ENCODE data around the gene CHL1. TPM values are rescaled to one million over a fixed set of nuclear protein-coding genes. Genes with fewer than 3 reads are reported as not detected.

The CHL1 gene
- total RNA-seq, 2 donors from 2014 or later, result not detected

DNA sequence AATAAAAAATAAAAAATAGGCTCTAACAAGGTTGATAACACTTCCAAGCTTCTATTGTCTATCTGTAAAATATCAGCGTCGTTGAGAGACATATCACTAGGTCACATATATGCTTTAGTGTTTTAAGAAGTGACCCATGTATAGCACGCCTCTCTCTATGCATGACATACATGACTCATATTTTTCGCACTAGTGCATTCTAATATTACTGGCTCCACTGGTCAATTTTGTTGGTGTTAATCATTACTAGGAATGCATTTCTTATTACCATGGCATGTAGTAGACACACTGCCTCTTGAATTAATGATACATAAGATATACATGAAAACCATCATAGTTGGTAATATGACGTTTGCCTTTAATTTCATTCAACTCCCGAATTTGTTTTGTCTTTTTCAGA is 203.1 kb downstream of the CHL1 start:
- DNase-seq (ENCODE audit: low spot score) (no peak), ATAC-seq (no peak)
- Mint-ChIP-seq H3K36me3 (no peaks in the 10 kb centered on the region), H3K4me3 (no peak overlapping the region), H3K4me1 (ENCODE audit: low read depth in 2 of 2) (no peaks in the 10 kb centered on the region), H3K27ac (no peak overlapping the region), H3K27me3 (no peaks in the 10 kb centered on the region), H3K9me3 (peaks cover 7% of the 10 kb centered on the region)

DNA sequence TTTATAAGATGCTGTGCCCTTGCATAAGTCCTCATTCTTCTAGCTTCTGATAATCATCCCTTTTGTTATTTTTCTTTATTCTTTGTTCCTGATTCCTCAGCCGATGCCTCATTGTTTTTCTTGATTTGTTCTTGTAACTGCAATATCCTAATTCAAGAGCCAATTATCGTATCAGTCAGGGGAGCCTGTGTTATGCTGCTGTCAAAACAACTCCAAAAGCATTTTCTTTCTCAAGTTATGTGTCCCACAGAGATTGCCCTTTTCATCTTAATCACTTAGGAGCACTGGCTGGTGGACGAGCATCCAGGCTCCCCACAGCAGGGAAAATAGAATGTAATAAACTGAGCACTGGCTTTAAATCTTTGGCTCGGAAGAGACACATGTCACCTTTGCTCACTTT is 207.3 kb downstream of the CHL1 start:
- ATAC-seq (no peak), DNase-seq (ENCODE audit: low spot score) (no peak)
- no peak overlapping the region for H3K27ac Mint-ChIP-seq
- H3K36me3 Mint-ChIP-seq, result no peaks in the 10 kb centered on the region
- H3K4me3 Mint-ChIP-seq, result no peak overlapping the region
- no peaks in the 10 kb centered on the region for H3K27me3 Mint-ChIP-seq
- no peaks in the 10 kb centered on the region for H3K4me1 Mint-ChIP-seq (ENCODE audit: low read depth in 2 of 2)
- H3K9me3 Mint-ChIP-seq, result peaks cover 3% of the 10 kb centered on the region

DNA sequence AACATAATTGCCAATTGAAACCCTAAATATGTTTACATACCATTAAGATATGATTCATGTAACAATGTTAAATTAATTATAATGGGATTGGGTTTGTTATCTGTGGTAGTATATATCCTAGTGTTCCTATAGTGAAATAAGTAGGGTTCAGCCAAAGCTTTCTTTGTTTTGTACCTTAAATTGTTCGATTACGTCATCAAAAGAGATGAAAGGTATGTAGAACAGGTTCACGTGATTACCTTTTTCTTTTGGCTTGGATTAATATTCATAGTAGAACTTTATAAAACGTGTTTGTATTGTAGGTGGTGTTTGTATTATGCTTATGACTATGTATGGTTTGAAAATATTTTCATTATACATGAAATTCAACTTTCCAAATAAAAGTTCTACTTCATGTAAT is 212.4 kb downstream of the CHL1 start:
- Mint-ChIP-seq H3K4me3 (no peak overlapping the region), H3K27ac (no peak overlapping the region), H3K4me1 (ENCODE audit: low read depth in 2 of 2) (no peaks in the 10 kb centered on the region), H3K9me3 (no peaks in the 10 kb centered on the region), H3K36me3 (no peaks in the 10 kb centered on the region), H3K27me3 (no peaks in the 10 kb centered on the region)
- ATAC-seq (no peak), DNase-seq (ENCODE audit: low spot score) (no peak)

DNA sequence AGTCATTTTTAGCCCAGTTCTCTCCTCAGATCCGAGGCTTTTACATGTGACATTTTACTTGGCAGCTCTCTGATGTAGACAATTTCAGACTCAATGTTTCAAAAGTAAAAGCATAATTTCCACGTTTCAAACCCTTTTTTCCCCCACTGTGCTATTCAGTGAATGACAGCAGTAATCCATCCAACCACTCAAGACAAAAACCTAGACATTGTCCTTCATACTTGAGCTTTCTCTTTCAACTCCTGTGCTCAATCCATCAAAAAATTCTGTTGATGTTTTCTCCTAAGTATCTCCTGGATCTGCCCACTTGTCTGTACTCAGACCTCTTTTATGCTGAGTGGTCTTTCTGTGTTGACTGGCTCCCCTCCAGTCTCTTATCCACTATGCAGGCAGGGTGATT is 214.7 kb downstream of the CHL1 start:
- Mint-ChIP-seq H3K4me1 (ENCODE audit: low read depth in 2 of 2) (no peaks in the 10 kb centered on the region), H3K4me3 (no peak overlapping the region), H3K36me3 (no peaks in the 10 kb centered on the region), H3K9me3 (no peaks in the 10 kb centered on the region), H3K27me3 (no peaks in the 10 kb centered on the region), H3K27ac (no peak overlapping the region)
- ATAC-seq (no peak), DNase-seq (ENCODE audit: low spot score) (no peak)

DNA sequence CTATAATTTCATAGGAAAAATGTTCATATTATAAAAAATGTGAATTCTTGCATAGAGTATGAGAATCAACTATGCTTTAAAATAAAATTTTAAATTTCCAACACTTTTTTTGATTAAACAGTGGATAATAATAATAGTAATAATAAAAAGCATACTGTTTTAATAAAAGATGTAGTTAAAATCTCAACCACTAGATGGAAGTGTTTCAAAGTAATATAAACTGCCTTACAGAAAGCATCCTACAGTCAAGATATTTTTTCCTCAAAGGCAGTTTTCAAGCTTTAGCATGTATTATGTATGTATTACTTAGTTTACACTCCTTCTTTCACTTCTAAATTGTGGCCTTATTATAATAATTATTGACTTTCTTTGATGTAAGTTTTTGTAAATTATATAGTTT is 217.5 kb downstream of the CHL1 start:
- no peak overlapping the region for H3K4me3 Mint-ChIP-seq
- H3K27ac Mint-ChIP-seq, result no peak overlapping the region
- H3K36me3 Mint-ChIP-seq, result no peaks in the 10 kb centered on the region
- ATAC-seq (no peak), DNase-seq (ENCODE audit: low spot score) (no peak)
- H3K9me3 Mint-ChIP-seq, result no peaks in the 10 kb centered on the region
- no peaks in the 10 kb centered on the region for H3K27me3 Mint-ChIP-seq
- H3K4me1 Mint-ChIP-seq (ENCODE audit: low read depth in 2 of 2), result no peaks in the 10 kb centered on the region

DNA sequence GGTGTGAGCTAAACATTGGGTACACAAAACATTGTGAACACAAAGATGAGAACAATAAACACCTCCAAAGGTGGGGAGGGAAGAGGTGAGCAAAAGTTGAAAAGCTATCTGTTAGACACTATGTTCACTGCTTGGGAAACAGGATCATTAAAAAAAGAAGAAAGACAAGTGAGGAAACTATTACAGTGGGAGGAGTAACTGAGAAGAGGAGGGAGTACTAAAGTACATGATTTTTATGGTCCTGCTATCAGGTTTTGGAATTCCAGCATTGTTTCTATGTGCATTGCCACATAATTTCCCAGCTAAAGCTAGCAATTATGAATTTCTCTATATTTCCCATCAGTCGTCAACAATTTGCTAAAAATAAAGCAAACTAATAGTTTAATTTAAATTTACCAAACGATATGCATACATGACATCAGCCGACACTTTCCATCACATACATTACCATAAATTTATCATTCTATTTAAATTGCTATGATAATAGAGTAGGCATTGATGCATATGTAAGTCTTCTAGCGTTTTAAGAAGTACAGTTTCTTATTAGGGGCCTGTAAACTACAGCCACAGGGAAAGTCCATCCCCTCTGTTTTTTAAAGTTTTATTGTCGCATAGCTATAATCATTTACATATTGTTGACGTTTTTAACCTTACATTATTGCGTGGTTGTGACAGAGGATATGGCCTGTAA is 221.8 kb downstream of the CHL1 start:
- no peaks in the 10 kb centered on the region for H3K36me3 Mint-ChIP-seq
- H3K9me3 Mint-ChIP-seq, result peaks cover 2% of the 10 kb centered on the region
- ATAC-seq (no peak), DNase-seq (ENCODE audit: low spot score) (no peak)
- H3K27me3 Mint-ChIP-seq, result no peaks in the 10 kb centered on the region
- H3K4me1 Mint-ChIP-seq (ENCODE audit: low read depth in 2 of 2), result no peaks in the 10 kb centered on the region
- H3K4me3 Mint-ChIP-seq, result no peak overlapping the region
- no peak overlapping the region for H3K27ac Mint-ChIP-seq

DNA sequence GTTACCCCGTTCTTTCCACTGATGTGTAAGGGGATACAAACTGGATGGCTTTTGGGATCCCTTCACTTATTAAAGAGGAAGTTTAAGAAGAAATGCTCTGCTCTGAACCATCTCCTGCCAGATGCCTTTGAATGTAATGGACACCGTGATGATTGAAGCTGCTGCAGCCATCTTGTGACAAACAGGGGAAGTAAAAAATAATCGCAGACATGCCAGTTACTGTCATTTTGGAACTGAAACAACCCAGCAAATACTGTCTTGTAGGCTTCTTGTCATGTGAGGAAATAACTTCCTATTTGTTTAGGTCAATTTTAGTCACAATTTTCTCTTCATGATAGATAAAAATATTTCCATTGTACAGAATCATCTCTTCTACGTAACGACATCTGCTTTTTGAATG is 224.0 kb downstream of the CHL1 start:
- Mint-ChIP-seq H3K4me1 (ENCODE audit: low read depth in 2 of 2) (no peaks in the 10 kb centered on the region), H3K4me3 (no peak overlapping the region), H3K27me3 (no peaks in the 10 kb centered on the region), H3K9me3 (peaks cover 5% of the 10 kb centered on the region), H3K27ac (no peak overlapping the region), H3K36me3 (no peaks in the 10 kb centered on the region)
- ATAC-seq, result no peak
- DNase-seq (ENCODE audit: low spot score), result no peak

DNA sequence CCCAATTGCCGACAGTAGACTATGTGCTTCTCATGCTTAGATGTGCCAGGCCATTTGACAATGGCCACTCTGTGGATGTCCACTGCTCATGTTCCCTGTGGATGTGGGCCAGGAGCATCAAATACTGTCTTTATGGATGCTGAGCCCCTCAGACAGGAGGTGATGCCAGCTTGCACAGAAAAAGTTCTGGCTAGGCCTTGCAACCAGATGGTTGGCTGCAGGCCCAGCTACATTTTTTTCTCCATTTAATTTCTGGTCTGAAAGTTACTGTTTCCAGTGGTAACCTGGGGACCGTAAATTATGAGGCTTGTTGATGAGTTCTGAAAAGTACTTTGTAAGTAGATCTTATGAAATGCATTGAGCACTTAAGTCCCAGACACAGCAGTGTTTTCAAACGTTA is 228.5 kb downstream of the CHL1 start:
- peaks cover 5% of the 10 kb centered on the region for H3K9me3 Mint-ChIP-seq
- H3K27ac Mint-ChIP-seq, result no peak overlapping the region
- DNase-seq (ENCODE audit: low spot score), result no peak
- H3K4me3 Mint-ChIP-seq, result no peak overlapping the region
- no peaks in the 10 kb centered on the region for H3K27me3 Mint-ChIP-seq
- no peaks in the 10 kb centered on the region for H3K36me3 Mint-ChIP-seq
- no peaks in the 10 kb centered on the region for H3K4me1 Mint-ChIP-seq (ENCODE audit: low read depth in 2 of 2)
- no peak for ATAC-seq

DNA sequence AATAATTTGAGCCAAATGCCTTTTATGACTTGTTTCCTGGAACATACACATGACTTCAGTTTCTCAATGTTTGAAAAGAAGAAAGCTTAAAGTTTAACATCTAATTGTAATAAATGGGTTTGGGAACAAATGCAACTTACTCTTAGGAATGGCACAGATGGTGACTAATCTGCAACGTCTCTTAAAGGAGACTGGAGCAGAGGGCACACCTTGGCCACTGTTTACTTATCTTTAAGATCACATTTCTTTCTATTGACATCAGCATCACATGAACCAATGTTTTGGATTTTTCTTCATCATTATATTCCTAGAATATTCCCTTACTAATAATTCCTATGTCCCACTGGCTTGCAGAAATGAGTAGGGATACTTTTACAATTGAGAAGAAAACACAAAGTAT is 229.5 kb downstream of the CHL1 start:
- H3K9me3 Mint-ChIP-seq, result peaks cover 5% of the 10 kb centered on the region
- no peak for ATAC-seq

DNA sequence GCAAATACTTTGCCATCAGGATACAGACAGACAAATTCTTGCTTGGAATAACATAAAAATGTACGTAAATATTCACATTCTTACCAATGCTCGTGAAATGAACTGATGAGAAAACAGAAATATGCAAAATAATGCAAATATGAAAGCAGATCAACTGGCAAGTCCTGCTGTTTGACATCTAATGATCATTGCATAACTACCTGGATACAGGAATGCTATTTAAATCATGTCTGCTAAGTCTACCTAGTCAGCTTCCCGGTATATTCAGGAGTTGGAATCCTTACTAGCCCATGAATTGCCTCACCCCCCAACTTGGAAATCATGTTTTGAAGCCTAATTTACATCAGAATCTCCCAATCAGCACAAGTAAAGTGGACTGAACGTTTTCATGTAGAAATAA is 230.6 kb downstream of the CHL1 start:
- Mint-ChIP-seq H3K9me3 (peaks cover 8% of the 10 kb centered on the region), H3K36me3 (no peaks in the 10 kb centered on the region), H3K4me1 (ENCODE audit: low read depth in 2 of 2) (no peaks in the 10 kb centered on the region), H3K4me3 (no peak overlapping the region), H3K27ac (no peak overlapping the region), H3K27me3 (no peaks in the 10 kb centered on the region)
- no peak for DNase-seq (ENCODE audit: low spot score)
- ATAC-seq, result no peak

More for the DNA sequence above, 229.5 kb downstream of the CHL1 start:
- Mint-ChIP-seq H3K27ac (no peak overlapping the region), H3K27me3 (no peaks in the 10 kb centered on the region), H3K4me3 (no peak overlapping the region), H3K4me1 (ENCODE audit: low read depth in 2 of 2) (no peaks in the 10 kb centered on the region), H3K36me3 (no peaks in the 10 kb centered on the region)
- DNase-seq (ENCODE audit: low spot score), result no peak

DNA sequence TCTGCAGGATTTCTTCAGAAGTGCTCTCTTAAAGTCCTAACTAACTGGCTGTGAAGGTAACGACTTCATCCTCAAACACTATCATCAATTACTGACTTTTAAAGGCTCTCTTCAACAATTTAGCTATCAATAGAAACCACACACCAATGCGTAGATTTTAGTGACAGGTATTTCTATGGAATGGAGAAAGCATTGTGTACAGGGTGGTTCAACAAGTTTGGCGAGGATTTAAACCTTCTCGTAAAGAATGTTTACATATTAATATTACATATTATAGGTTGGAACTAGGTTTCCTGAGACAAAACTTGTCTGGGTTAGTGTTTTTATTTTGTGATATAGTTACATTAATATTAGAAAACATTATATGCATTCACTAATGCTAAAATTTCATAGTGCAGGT is 233.6 kb downstream of the CHL1 start:
- no peak for ATAC-seq
- Mint-ChIP-seq H3K4me3 (no peak overlapping the region), H3K36me3 (no peaks in the 10 kb centered on the region), H3K9me3 (peaks cover 9% of the 10 kb centered on the region), H3K4me1 (ENCODE audit: low read depth in 2 of 2) (no peaks in the 10 kb centered on the region), H3K27ac (no peak overlapping the region), H3K27me3 (no peaks in the 10 kb centered on the region)
- no peak for DNase-seq (ENCODE audit: low spot score)

DNA sequence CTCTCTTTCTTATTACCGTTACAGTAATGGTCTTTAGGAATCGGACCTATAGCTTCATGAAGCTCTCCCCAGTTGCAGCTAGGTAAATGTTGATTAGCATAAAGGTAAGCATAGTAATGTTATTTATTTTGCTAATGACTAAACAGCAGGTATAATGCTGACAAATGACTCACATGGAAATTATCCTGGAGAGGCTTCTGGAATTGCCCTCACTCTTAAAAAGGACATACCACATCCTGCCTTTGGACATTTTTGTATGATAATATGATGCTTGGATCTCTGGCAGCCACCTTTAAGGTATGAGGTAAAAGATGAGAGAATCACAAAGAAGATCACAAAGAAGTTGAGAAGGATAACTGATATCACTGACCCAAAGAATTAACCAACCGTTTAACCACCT is 238.6 kb downstream of the CHL1 start:
- H3K4me1 Mint-ChIP-seq (ENCODE audit: low read depth in 2 of 2), result no peaks in the 10 kb centered on the region

DNA sequence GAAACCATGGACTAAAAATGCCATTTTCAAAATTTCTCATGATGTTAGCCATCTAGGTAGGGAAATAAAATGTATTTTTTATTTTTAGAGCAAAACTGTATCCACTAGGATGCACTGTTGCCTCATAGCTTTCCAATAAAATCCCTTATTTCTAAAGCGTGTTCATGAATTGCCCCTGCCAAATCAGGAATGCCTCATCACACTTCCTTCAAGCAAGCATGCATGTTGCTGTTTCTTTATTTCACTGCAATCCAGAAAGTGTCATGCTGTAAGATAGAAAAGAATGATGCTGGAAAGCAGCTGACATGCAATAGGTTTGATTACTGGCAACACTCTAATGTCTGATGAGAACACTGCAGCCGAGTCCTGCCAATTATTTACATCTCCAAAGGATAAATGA is 239.5 kb downstream of the CHL1 start:
- peaks cover 27% of the 10 kb centered on the region for H3K9me3 Mint-ChIP-seq
- no peaks in the 10 kb centered on the region for H3K27me3 Mint-ChIP-seq
- no peaks in the 10 kb centered on the region for H3K36me3 Mint-ChIP-seq
- H3K27ac Mint-ChIP-seq, result no peak overlapping the region
- ATAC-seq (no peak), DNase-seq (ENCODE audit: low spot score) (no peak)
- H3K4me3 Mint-ChIP-seq, result no peak overlapping the region
- H3K4me1 Mint-ChIP-seq (ENCODE audit: low read depth in 2 of 2), result no peaks in the 10 kb centered on the region

More for the DNA sequence above, 238.6 kb downstream of the CHL1 start:
- no peaks in the 10 kb centered on the region for H3K27me3 Mint-ChIP-seq
- no peaks in the 10 kb centered on the region for H3K36me3 Mint-ChIP-seq
- no peak overlapping the region for H3K4me3 Mint-ChIP-seq
- no peak overlapping the region for H3K27ac Mint-ChIP-seq
- ATAC-seq, result no peak
- H3K9me3 Mint-ChIP-seq, result peaks cover 21% of the 10 kb centered on the region
- no peak for DNase-seq (ENCODE audit: low spot score)

DNA sequence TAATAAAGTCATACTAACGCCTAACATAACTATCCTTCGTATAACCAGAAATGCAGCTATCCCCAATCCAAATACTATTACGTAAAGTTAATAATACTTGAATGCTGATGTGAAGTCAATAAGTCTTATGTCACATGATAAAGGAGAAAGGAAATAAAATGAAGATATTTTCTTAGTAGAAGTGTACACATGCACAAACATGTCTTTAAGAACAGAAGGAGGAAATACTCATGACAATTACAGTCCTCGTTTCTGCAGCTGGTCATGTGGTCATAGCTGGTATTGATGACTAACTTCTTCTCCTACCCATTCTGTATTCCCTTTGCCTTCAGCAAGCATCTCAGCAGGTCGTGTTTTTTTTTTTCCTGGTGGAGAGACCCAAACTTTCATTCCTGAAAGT is 244.3 kb downstream of the CHL1 start:
- Mint-ChIP-seq H3K27ac (no peak overlapping the region), H3K27me3 (no peaks in the 10 kb centered on the region), H3K9me3 (peaks cover 30% of the 10 kb centered on the region), H3K4me3 (no peak overlapping the region), H3K4me1 (ENCODE audit: low read depth in 2 of 2) (no peaks in the 10 kb centered on the region), H3K36me3 (no peaks in the 10 kb centered on the region)
- ATAC-seq (no peak), DNase-seq (ENCODE audit: low spot score) (no peak)

DNA sequence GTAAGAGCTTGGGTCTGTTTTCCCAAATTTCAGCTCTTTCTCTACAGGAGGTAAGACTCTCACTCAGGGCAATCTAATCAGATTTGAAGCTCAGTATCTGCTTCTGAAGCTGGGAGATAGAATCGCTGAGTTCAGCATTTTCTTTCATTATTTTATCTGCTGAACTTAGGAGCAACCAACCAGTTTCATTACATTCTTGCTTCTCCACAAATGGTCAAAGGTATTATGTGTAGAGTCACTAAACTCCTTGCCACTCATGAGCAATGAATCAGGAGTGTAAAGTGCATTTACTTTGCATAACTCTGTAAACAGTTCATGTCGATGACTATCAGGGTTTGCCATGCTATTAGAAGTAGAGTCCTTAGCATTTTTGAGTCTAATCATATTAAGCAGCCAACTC is 249.4 kb downstream of the CHL1 start:
- no peak overlapping the region for H3K4me3 Mint-ChIP-seq
- DNase-seq (ENCODE audit: low spot score) (no peak), ATAC-seq (no peak)
- no peaks in the 10 kb centered on the region for H3K4me1 Mint-ChIP-seq (ENCODE audit: low read depth in 2 of 2)
- H3K27ac Mint-ChIP-seq, result no peak overlapping the region
- H3K36me3 Mint-ChIP-seq, result no peaks in the 10 kb centered on the region
- H3K27me3 Mint-ChIP-seq, result no peaks in the 10 kb centered on the region
- H3K9me3 Mint-ChIP-seq, result peaks cover 23% of the 10 kb centered on the region
